Heart right ventricle (tissue), 16 donors: Measurements from ENCODE around the gene TTC31. TPM values are rescaled to one million over a fixed set of nuclear protein-coding genes. Genes with fewer than 3 reads are reported as not detected.

Experiments used
- ATAC-seq, 8 donors: fragments of 200-7000 bp; cut with Tn5 transposase; one replicate each; pipeline ENCODE4 v1.9.1; 2020; ENCODE audit warnings: mild to moderate bottlenecking in 8 of 8, moderate library complexity in 8 of 8, moderate number of reproducible peaks in 1 of 8
- DNase-seq, 2 donors: peaks; one replicate each; pipeline ENCODE4 v3.0.0-alpha.2; 2020
- H3K27ac ChIP-seq, 10 donors: fragments of 200-600 bp; sonication (generic) in 2 of 10; one replicate each; pipeline versions ENCODE4 v1.5.0 to v1.8.0; 2020 to 2022; ENCODE audit warnings: mild to moderate bottlenecking in 3 of 10
- H3K27me3 ChIP-seq, 7 donors: fragments of 200-600 bp; one replicate each; pipeline ENCODE4 v1.8.0; 2021 to 2022; ENCODE audit warnings: mild to moderate bottlenecking in 2 of 7
- H3K36me3 ChIP-seq, 9 donors: fragments of 200-600 bp; sonication (generic) in 1 of 9; one replicate each; pipeline versions ENCODE4 v1.5.0 to v1.8.0; 2020 to 2022; ENCODE audit warnings: mild to moderate bottlenecking in 2 of 9
- H3K4me1 ChIP-seq, 9 donors: fragments of 200-600 bp; sonication (generic) in 1 of 9; one replicate each; pipeline versions ENCODE4 v1.5.0 to v1.8.0; 2020 to 2022; ENCODE audit warnings: mild to moderate bottlenecking in 4 of 9
- H3K4me3 ChIP-seq, 10 donors: fragments of 200-600 bp; sonication (generic) in 2 of 10; one replicate each; pipeline versions ENCODE4 v1.5.0 to v1.8.0; 2020 to 2022; ENCODE audit warnings: mild to moderate bottlenecking in 7 of 10, moderate library complexity in 2 of 10
- H3K9me3 ChIP-seq, 11 donors: fragments of 200-600 bp in 10 of 11; sonication (generic) in 2 of 11; one replicate each; pipeline versions ENCODE4 v1.5.0 to v1.8.0; 2013 to 2022; ENCODE audit warnings: mild to moderate bottlenecking in 2 of 11, control low read depth in 1 of 11, moderate library complexity in 1 of 11
- CTCF ChIP-seq, 9 donors: fragments of 200-600 bp; sonication (generic) in 2 of 9; IDR thresholded peaks; one replicate each; pipeline versions ENCODE4 v1.5.0 to v1.8.0; 2021 to 2022; ENCODE audit warnings: antibody characterized with exemption in 9 of 9, mild to moderate bottlenecking in 5 of 9, moderate library complexity in 1 of 9
- WGBS, 2 donors: extraction: QIAGEN DNeasy Blood & Tissue Kit; methylation state at CpG; one replicate each; pipeline ENCODE4 v1.1.7; 2013; ENCODE audit warnings: inconsistent platforms in 1 of 2; 5-methylcytosine and 5-hydroxymethylcytosine counted together
- intact Hi-C, 10 donors: fragments of 100-400 bp; cut with DNase I; formaldehyde crosslinking; loops; one replicate each; pipeline versions ENCODE4 v1.11.1 to v1.14.2; 2022
- polyA plus RNA-seq, 2 donors: library from polyadenylated mRNA; stranded (reverse); fragments of 200-250 nt; gene quantifications; one replicate each; pipeline ENCODE4 v1.2.3, GENCODE V29; 2013
- total RNA-seq, 10 donors: library from RNA; stranded (reverse); fragmentation: NEBNext Ultra II Directional in 3 of 10; extraction: Animal tissue kit (Norgen Biotek cat#: 25700) in 3 of 10; gene quantifications; one replicate each; pipeline versions ENCODE4 v1.2.1 to v1.2.4, GENCODE V29; 2021 to 2023
- donor health status: Arrhythmogenic right ventricular cardiomyopathy.
- donor health status: ischemic (EF 13 %, LVEDD 7.1; RV severe dilation, severe dysfunction).
- donor health status: healthy with polysubstance abuse.
- donor health status: DM: no; HTN: yes; CAD: no.
- donor health status: DM: no; HTN: no; CAD: no.
- donor health status: ischemic (EF 25% LVEDD 6.9; RV normal size, moderate dysfunction).
- donor health status: ischemic (EF 25% LVEDD 5.7; RV mildly dilated, moderate dysfunction).
- donor health status: healthy.
- donor health status: DM: yes; HTN: yes; CAD: no.
- donor health status: Ischemic cardiomyopathy.
- donor health status: ischemic (EF 35%, LVEDD 5.7; RV mildly dilated, moderate dysfunction).
- donor health status: nonischemic (EF 11% LVEDD 7.7; RV severe dilation, severe dysfunction).
- donor health status: DM: yes; HTN: yes; CAD: no.
- donor health status: PGD.
- donor health status: ischemic (EF 29% LVEDD 5.4; RV normal size, mild dysfunction).
- donor health status: nonischemic (EF 23%, LVEDD 6.1; RV moderate dilation, normal function).

The TTC31 gene
- total and polyA plus RNA-seq, 12 donors, result 7.2 to 18.7 (median 9.4) TPM

DNA sequence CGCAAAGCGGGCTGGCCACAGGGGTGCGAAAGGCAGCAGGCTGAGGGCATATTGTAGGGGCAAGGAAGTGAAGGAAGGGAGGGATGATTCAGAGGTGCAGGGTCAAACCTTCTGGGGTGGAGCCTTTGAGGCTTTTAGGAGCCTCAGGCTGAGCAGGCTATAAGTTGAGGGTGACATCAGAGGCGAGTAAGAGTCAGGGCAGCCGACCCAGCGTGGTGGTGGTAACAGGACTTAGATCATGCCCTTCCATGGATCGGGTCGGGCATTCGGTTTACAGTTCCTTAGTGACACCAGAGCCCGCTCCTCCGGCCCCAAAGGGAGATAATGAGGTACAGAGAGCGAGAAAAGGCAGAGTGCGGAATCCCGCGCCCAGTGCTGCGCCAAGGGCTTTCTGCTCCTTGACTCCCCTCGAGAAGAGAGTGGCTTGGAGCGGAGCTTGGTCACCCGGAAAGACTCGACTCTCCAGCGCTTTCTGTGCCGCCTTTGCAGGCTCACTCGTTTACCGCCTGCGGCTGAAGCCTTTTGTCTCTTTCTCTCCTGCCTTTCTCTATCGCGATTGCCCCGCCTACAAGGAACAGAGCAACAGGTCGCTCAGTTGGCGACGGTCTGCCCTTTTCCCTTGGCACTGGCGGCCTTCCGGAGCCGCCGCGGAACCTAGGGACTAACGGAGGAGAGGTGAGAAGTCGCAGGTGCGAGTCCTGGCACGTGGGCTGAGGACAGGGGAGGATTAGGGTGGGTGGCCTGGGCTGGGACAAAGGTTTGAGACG, 15.8 kb downstream of the TTC31 start:
- DNase-seq, result no peak
- WGBS, 2 donors, result 2% methylated on average over 41 of the region's 41 CpGs
- Histone ChIP-seq H3K4me1 (peaks cover 11 to 49% (median 38%) of the 10 kb centered on the region in 9 donors), H3K27ac (no peak overlapping the region), H3K27me3 (peaks cover 9 to 70% (median 64%) of the 10 kb centered on the region in 7 donors), H3K4me3 (peak overlapping the region in 7 of 10 donors; percentile 22 to 57 (median 40)), H3K9me3 (no peaks in the 10 kb centered on the region), H3K36me3 (peaks cover 0 to 12% (median 3%) of the 10 kb centered on the region in 9 donors)
- no peak for ATAC-seq
- intact Hi-C loops, result no loop called here
- no peak for TF ChIP-seq CTCF (IDR thresholded peaks at IDR 0.05)

DNA sequence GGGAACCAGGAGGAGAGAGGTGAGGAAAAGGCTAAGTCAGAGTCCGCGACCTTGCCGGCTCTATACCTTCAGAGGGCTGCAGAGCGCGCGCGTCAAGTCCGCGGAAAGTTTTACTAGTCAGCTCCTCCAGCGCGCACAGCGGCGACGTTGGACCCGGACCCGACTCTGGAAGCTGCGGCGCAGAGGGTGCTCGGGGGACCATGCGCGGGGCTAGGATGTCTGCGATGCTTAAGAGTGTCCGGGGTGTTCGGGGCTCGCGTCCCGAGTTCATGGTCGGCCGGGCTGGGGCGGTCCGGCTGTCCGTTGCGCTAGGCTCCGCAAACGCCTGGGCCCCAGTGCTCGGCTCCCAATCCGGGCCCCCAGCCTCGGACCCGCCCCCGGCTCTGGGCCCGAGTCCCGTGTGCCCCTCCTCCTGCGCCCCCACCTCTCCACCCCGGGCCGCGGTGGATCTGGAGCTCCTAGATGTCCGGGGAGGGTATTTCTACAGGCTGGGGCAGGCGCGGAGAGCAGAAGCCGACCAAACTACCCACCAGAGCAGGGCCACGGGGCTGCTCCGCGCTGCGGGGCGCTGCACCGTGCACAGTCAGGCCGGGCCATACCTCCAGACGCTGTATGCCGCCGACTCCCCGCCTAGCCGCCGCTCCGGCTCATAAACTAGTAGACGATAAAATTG, 16.5 kb downstream of the TTC31 start, which contains the start of gene LBX2:
Gene LBX2, minus strand, starts transcription at position 337 of the 673 bp plus-strand sequence. Its CDS starts 66 bp downstream, at position 271.
- no peak within 1 kb of the TSS for H3K27ac ChIP-seq
- intact Hi-C loops, result no loop called here
- H3K27me3 ChIP-seq, result peaks cover 9 to 74% (median 66%) of the 10 kb centered on the region in 7 donors
- H3K4me1 ChIP-seq, result peaks cover 11 to 56% (median 43%) of the 10 kb centered on the region in 9 donors
- peaks cover 0 to 6% (median 0%) of the 10 kb centered on the region in 9 donors for H3K36me3 ChIP-seq
- DNase-seq (no peak), ATAC-seq (no peak)
- peak within 1 kb of the TSS in 7 of 10 donors; percentile 22 to 57 (median 40) for H3K4me3 ChIP-seq
- TF ChIP-seq CTCF (IDR thresholded peaks at IDR 0.05), result no peak
- H3K9me3 ChIP-seq, result no peaks in the 10 kb centered on the region
- 2 to 5% methylated on average over 65 of the region's 65 CpGs for WGBS, 2 donors

DNA sequence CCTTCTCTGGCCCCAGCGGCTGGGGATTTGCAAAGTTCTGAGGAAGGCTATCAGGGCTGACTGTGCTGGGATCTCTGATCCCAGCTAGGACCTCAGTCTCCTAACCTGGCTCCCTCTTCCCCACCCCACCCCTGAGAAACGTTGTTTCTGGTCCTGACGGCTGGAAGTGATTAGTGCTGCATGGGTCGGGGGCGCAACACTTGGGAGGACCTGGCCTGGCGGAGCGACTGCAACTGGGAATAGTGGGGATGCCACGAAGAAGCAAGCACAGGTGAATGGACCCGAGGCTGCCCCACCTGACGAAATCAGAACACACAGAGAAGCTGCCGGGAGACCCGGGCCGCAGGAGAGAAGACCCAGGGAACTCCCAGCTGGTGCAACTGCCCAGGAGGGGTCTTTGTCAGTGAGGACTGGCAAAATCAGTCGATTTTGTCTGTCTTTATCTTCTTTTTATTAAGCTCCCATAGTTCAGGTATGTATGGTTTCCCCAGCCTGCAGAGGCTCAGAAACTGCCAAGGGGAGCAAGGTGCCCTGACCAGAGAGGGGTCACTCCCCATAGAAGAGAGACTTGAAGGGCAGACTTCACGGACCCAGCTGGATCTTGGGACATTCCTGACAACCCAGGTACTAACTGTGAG, 17.2 kb downstream of the TTC31 start:
- peaks cover 0 to 8% (median 0%) of the 10 kb centered on the region in 9 donors for H3K36me3 ChIP-seq
- H3K27me3 ChIP-seq, result peaks cover 9 to 74% (median 66%) of the 10 kb centered on the region in 7 donors
- ATAC-seq (no peak), DNase-seq (no peak)
- H3K9me3 ChIP-seq, result no peaks in the 10 kb centered on the region
- H3K27ac ChIP-seq, result no peak overlapping the region
- WGBS, 2 donors, result 36 to 42% methylated on average over 15 of the region's 15 CpGs
- no peak for TF ChIP-seq CTCF (IDR thresholded peaks at IDR 0.05)
- intact Hi-C loops, result loop anchor here in 3 of 10 donors (5.0 kb wide), 1 partner anchor 87 kb away; no protein-coding TSS in a partner anchor
- peaks cover 11 to 63% (median 48%) of the 10 kb centered on the region in 9 donors for H3K4me1 ChIP-seq
- H3K4me3 ChIP-seq, result peak overlapping the region in 3 of 10 donors; percentile 34 to 42 (median 40)

- peaks cover 0 to 13% (median under 1%) of the 10 kb centered on the region in 9 donors for H3K36me3 ChIP-seq
- DNase-seq, result no peak
- no peak for ATAC-seq
- H3K9me3 ChIP-seq, result no peaks in the 10 kb centered on the region
- peaks cover 9 to 74% (median 66%) of the 10 kb centered on the region in 7 donors for H3K27me3 ChIP-seq
- no peak overlapping the region for H3K27ac ChIP-seq
- H3K4me1 ChIP-seq, result peaks cover 11 to 68% (median 53%) of the 10 kb centered on the region in 9 donors
- TF ChIP-seq CTCF (IDR thresholded peaks at IDR 0.05), result no peak
- H3K4me3 ChIP-seq, result no peak overlapping the region
- intact Hi-C loops, result loop anchor here in 3 of 10 donors (5.0 kb wide), 1 partner anchor 87 kb away; no protein-coding TSS in a partner anchor
Observed at GRCh38 chr2:74500578-74500946, 17.7 kb downstream of the TTC31 start.
